Esophagus (tissue), 2 donors: Measurements from ENCODE around the gene TFEB. TPM values are rescaled to one million over a fixed set of nuclear protein-coding genes. Genes with fewer than 3 reads are reported as not detected.

Experiments
- H3K27ac ChIP-seq, 2 donors: one replicate each; pipeline ENCODE4 v1.5.1; 2013; ENCODE audit warnings: low read depth in 2 of 2, mild to moderate bottlenecking in 2 of 2, inconsistent platforms in 1 of 2, low read length in 1 of 2, moderate library complexity in 1 of 2
- H3K27me3 ChIP-seq, 2 donors: one replicate each; pipeline ENCODE4 v1.6.1; 2013; ENCODE audit warnings: low read length in 2 of 2, control low read depth in 1 of 2, mild to moderate bottlenecking in 1 of 2; ENCODE audit not compliant: insufficient read depth in 2 of 2, control insufficient read depth in 1 of 2
- H3K36me3 ChIP-seq, 2 donors: one replicate each; pipeline ENCODE4 v1.6.1; 2013; ENCODE audit warnings: low read length in 1 of 2; ENCODE audit not compliant: control insufficient read depth in 2 of 2, insufficient read depth in 2 of 2
- H3K4me1 ChIP-seq, 2 donors: one replicate each; pipeline ENCODE4 v1.6.1; 2013; ENCODE audit warnings: low read length in 1 of 2; ENCODE audit not compliant: control insufficient read depth in 2 of 2, insufficient read depth in 2 of 2
- H3K4me3 ChIP-seq, 2 donors: one replicate each; pipeline ENCODE4 v1.5.1; 2013; ENCODE audit warnings: low read length in 2 of 2, mild to moderate bottlenecking in 2 of 2, low read depth in 1 of 2, moderate library complexity in 1 of 2
- H3K9me3 ChIP-seq, 2 donors: one replicate each; pipeline ENCODE4 v1.6.1; 2013; ENCODE audit warnings: mild to moderate bottlenecking in 2 of 2, low read depth in 1 of 2, low read length in 1 of 2, moderate library complexity in 1 of 2; ENCODE audit not compliant: control insufficient read depth in 2 of 2, insufficient read depth in 1 of 2
- WGBS, 2 donors: extraction: QIAGEN DNeasy Blood & Tissue Kit; methylation state at CpG; one replicate each; pipeline ENCODE4 v1.1.7; 2013; 5-methylcytosine and 5-hydroxymethylcytosine counted together
- polyA plus RNA-seq, 2 donors: library from polyadenylated mRNA; stranded (reverse); fragments of 200-250 nt; gene quantifications; one replicate each; pipeline ENCODE4 v1.2.3, GENCODE V29; 2013
- donor health status: healthy with polysubstance abuse.
- donor health status: Bipolar disorder and iron deficiency.

Gene TFEB
- polyA plus RNA-seq, 2 donors: 8.9 to 15.0 TPM

DNA sequence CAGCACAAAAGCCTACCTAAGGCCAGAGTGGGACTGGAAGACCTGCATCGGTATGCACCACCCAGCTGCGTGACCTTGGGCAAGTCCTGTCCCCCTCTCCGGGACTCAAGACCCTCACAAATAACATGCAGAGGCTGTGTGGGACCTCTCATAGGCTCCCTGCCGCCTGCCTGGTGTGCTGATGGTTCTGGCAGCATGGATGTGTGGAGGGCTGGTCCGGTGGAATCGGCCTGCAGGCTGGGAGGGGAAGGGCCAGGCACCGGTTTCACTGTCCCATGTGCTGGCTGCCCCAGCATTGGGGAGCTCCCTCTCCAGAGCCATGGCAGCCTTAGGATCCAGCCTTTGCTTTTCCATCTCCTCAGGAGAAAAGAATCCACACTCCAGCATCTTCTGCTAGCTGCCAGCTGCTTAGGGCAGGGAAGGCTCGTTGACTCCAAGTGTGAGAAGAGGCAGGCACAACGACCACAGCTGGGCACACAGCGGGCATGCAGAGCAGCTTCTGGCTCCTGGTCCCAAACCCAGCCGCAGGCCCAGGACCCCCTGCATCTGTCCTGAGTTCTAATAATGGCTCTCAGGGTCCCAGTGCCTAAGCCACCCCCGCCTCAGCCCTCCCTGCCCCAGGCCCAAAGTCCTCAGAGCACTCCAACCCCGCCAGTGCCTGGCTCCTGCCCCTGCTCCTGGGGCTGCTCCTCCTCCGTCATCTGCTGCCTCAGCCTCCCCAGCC, 32.5 kb downstream of the TFEB start:
- H3K27ac ChIP-seq: no peak overlapping the region
- H3K4me1 ChIP-seq: peaks cover 18 to 27% of the 10 kb centered on the region in 2 donors
- no peaks in the 10 kb centered on the region for H3K27me3 ChIP-seq
- no peak overlapping the region for H3K4me3 ChIP-seq
- H3K9me3 ChIP-seq: no peaks in the 10 kb centered on the region
- WGBS, 2 donors: 85 to 88% methylated on average over 14 of the region's 14 CpGs
- H3K36me3 ChIP-seq: peaks cover 0 to 2% of the 10 kb centered on the region in 2 donors

DNA sequence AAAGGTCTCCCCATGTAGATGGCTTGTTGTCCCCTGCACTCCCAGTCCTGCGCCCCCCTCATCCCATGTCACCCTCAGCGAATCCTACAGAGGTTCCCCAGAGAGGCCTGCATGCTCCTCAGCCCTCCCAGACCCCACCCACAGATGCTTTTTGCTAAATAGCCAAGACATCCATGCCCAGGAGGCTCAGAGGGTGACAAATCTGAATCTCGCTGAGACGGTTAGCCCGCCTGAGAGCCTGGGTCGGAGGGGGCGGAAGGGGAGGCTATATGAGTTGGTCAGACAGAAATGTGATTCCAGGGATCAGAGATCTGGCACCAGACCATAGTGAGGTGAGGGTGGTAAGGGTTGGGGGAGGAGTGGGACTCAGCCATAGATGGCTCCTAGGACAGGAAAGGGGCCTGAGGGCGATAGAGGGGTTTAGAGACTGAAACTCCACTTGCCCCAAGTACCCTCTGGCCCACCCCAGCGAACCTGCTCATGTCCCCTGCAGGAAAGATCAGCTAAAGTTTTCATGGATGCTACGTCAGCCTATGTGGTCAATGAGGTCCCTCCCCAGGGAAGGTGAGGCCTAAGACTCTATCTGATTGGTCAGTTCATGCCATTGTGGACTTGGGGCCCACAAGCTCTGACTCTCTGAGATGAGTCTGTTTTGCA, 33.2 kb downstream of the TFEB start:
- no peaks in the 10 kb centered on the region for H3K27me3 ChIP-seq
- H3K4me3 ChIP-seq: no peak overlapping the region
- H3K4me1 ChIP-seq: peaks cover 15 to 20% of the 10 kb centered on the region in 2 donors
- peaks cover 0 to 2% of the 10 kb centered on the region in 2 donors for H3K36me3 ChIP-seq
- no peaks in the 10 kb centered on the region for H3K9me3 ChIP-seq
- WGBS, 2 donors: 96% methylated on average over 10 of the region's 10 CpGs
- no peak overlapping the region for H3K27ac ChIP-seq

- no peak overlapping the region for H3K27ac ChIP-seq
- WGBS, 2 donors: 84 to 88% methylated on average over 20 of the region's 20 CpGs
- H3K36me3 ChIP-seq: peaks cover 0 to 2% of the 10 kb centered on the region in 2 donors
- no peaks in the 10 kb centered on the region for H3K27me3 ChIP-seq
- H3K4me3 ChIP-seq: no peak overlapping the region
- peaks cover under 1 to 7% of the 10 kb centered on the region in 2 donors for H3K4me1 ChIP-seq
- no peaks in the 10 kb centered on the region for H3K9me3 ChIP-seq
Measured at GRCh38 chr6:41700463-41701347, 34.7 kb downstream of the TFEB start.

- Histone ChIP-seq H3K4me1 (peaks cover 0 to 12% of the 10 kb centered on the region in 2 donors), H3K27me3 (no peaks in the 10 kb centered on the region), H3K27ac (no peak overlapping the region), H3K36me3 (peaks cover 0 to 2% of the 10 kb centered on the region in 2 donors), H3K9me3 (no peaks in the 10 kb centered on the region), H3K4me3 (no peak overlapping the region)
- 86 to 90% methylated on average over 2 of the region's 2 CpGs for WGBS, 2 donors
Measured at GRCh38 chr6:41699063-41699462, 36.3 kb downstream of the TFEB start.

DNA sequence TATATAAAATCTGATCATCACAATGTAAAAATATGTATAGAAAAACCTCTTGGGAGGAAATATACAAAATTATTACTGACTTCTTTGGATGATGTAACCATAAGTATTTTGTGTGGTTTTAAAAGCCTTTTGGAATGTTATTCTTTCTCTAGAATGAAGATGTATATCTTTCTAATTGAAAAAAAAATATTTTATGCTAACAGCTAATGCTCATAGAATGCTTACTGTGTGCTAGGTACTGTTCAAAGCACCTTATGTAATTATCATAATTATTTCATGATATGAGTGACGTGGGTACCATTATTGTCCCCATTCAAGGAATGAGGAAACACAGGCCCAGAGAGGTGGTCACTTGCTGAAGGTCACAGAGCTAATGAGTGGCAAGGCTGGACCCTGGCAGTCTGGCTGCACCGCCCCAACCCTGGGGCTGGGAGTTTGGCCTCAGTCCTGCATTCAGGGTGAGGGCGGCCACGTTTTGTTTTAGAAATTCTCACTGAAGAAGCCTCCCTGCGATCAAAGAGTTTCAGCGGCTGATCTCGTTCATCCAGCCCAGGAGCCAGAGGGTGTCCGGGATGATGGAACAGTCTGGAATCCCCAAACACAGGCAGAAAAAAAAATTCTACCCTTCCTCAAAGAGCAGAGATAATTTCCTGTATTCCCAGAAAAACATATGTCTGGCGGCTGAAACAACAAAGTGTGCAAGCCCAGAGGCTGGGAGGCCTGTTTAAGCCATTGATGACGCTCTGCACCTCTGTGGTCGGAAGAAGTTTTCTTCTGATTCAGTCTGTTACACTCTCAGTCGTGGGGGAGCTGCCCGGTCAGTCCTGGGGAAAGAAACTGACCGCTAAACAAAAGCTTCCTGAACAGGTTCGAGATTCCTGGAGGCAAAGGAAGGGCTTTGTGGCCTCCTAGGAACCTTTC, 37.3 kb downstream of the TFEB start:
- Histone ChIP-seq H3K27ac (no peak overlapping the region), H3K27me3 (no peaks in the 10 kb centered on the region), H3K36me3 (peaks cover 0 to 2% of the 10 kb centered on the region in 2 donors), H3K4me1 (peaks cover 0 to 16% of the 10 kb centered on the region in 2 donors), H3K4me3 (no peak overlapping the region), H3K9me3 (no peaks in the 10 kb centered on the region)
- WGBS, 2 donors: 64 to 76% methylated on average over 15 of the region's 15 CpGs

DNA sequence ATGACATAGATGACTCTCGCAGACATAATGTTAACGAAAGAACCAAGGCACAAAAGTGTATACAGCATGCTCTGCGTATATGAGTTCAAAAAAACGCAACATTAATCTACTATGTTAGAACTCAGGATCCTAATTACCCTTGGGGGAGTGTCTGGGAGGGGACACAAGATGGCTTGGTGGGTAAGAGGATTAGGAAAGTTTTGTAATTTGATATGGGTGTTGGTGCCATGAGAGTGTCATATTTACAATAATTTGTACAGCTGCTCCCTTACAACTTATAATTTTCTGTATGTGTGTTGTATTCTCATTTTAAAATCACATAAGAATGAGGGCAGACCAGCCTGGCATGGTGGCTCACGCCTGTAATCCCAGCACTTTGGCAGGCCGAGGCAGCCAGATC, 38.6 kb downstream of the TFEB start:
- Histone ChIP-seq H3K4me3 (no peak overlapping the region), H3K27me3 (no peaks in the 10 kb centered on the region), H3K9me3 (no peaks in the 10 kb centered on the region), H3K4me1 (peaks cover 0 to 16% of the 10 kb centered on the region in 2 donors), H3K27ac (no peak overlapping the region), H3K36me3 (no peaks in the 10 kb centered on the region)
- WGBS, 2 donors: 89 to 95% methylated on average over 6 of the region's 6 CpGs

DNA sequence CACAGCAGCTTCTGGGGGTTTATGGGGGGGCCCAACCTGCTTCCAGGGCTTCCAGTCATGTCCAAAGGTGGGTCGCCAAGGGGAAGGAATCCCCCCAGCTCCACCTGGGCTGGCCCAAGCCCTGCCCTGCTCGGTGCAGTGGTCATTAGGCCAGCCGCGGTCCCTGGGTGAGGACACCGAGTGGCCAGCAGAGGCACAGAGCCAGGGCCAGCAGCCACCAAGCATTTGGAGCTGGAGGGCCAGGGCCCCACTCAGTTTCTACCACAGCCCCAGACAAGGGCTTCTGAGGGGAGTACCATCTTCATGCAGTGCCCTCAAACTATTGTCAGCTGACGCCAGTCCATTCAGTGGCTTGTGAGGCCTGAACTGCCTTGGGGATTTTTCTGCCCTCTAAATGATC, 39.6 kb downstream of the TFEB start:
- no peak overlapping the region for H3K27ac ChIP-seq
- no peak overlapping the region for H3K4me3 ChIP-seq
- H3K36me3 ChIP-seq: peaks cover 0 to 2% of the 10 kb centered on the region in 2 donors
- WGBS, 2 donors: 90 to 91% methylated on average over 6 of the region's 6 CpGs
- no peaks in the 10 kb centered on the region for H3K9me3 ChIP-seq
- peaks cover 2 to 12% of the 10 kb centered on the region in 2 donors for H3K4me1 ChIP-seq
- H3K27me3 ChIP-seq: no peaks in the 10 kb centered on the region

GRCh38 chr6:41694815-41695526, 40.4 kb downstream of the TFEB start:
- Histone ChIP-seq H3K4me3 (no peak overlapping the region), H3K27me3 (no peaks in the 10 kb centered on the region), H3K36me3 (peaks cover 0 to 7% of the 10 kb centered on the region in 2 donors), H3K27ac (peak overlapping the region; percentile 32 to 80), H3K9me3 (no peaks in the 10 kb centered on the region), H3K4me1 (peaks cover 2 to 12% of the 10 kb centered on the region in 2 donors)
- WGBS, 2 donors: 72 to 79% methylated on average over 6 of the region's 6 CpGs
